Measurements from ENCODE around the gene CIART. TPM values are rescaled to one million over a fixed set of nuclear protein-coding genes. Genes with fewer than 3 reads are reported as not detected.

The CIART gene
- total RNA-seq, 1 donor from 2014 or later, result 5.1 TPM

DNA sequence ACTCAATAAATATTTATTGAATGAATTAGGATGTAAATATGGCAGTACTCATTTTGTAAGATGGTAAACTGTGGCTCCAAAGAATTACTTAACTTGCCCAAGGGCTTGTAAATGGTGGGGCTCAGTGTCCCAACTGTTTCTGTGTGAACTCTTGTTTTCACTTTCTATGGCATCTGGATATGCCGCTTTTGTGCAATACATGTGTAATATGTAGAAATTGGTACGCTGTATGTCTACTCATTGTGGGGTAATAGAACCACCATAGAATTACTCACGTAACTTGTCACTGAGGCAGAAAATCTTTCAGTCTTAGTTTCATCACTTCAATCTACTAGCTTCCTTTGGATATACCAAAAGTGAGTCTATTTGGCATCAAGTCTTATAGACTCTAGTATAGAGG, 40.0 kb downstream of the CIART start:
- Mint-ChIP-seq H3K27ac (peak overlapping the region; percentile 99), H3K27me3 (no peaks in the 10 kb centered on the region), H3K4me1 (ENCODE audit: unreplicated experiment) (peaks cover 11% of the 10 kb centered on the region), H3K4me3 (peak overlapping the region; percentile 100), H3K36me3 (peaks cover 10% of the 10 kb centered on the region), H3K9me3 (no peaks in the 10 kb centered on the region)
- TF ChIP-seq, protein P1, sequence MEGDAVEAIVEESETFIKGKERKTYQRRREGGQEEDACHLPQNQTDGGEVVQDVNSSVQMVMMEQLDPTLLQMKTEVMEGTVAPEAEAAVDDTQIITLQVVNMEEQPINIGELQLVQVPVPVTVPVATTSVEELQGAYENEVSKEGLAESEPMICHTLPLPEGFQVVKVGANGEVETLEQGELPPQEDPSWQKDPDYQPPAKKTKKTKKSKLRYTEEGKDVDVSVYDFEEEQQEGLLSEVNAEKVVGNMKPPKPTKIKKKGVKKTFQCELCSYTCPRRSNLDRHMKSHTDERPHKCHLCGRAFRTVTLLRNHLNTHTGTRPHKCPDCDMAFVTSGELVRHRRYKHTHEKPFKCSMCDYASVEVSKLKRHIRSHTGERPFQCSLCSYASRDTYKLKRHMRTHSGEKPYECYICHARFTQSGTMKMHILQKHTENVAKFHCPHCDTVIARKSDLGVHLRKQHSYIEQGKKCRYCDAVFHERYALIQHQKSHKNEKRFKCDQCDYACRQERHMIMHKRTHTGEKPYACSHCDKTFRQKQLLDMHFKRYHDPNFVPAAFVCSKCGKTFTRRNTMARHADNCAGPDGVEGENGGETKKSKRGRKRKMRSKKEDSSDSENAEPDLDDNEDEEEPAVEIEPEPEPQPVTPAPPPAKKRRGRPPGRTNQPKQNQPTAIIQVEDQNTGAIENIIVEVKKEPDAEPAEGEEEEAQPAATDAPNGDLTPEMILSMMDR (conservative IDR thresholded peaks at IDR 0.05), result no peak
- no peak for DNase-seq (ENCODE audit: extremely low spot score, unreplicated experiment)

DNA sequence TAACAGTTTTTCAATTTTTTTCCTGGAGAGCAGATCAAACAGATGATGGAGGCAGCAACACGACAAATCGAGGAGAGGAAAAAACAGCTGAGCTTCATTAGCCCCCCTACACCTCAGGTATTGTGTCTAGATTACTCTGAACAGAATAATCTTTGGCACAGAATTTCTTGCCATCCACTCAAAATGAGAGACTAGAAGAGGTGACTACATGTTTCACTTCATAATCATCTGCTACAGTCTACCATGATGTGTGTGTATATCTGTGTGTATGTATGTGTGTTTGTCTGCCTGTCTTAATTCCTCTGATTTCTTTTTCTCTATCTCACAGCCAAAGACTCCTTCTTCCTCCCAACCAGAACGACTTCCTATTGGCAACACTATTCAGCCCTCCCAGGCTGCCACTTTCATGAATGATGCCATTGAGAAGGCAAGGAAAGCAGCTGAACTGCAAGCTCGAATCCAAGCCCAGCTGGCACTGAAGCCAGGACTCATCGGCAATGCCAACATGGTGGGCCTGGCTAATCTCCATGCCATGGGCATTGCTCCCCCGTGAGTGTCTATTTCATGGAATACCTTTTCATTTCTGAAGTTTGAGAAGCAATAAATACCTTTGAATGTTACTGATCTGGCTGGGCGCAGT, 50.4 kb downstream of the CIART start:
- no peaks in the 10 kb centered on the region for H3K27me3 Mint-ChIP-seq
- H3K4me3 Mint-ChIP-seq, result no peak overlapping the region
- TF ChIP-seq, protein P1 (conservative IDR thresholded peaks at IDR 0.05), result no peak
- DNase-seq (ENCODE audit: extremely low spot score, unreplicated experiment), result no peak
- H3K9me3 Mint-ChIP-seq, result no peaks in the 10 kb centered on the region
- H3K36me3 Mint-ChIP-seq, result peaks cover 33% of the 10 kb centered on the region
- H3K27ac Mint-ChIP-seq, result no peak overlapping the region
- no peaks in the 10 kb centered on the region for H3K4me1 Mint-ChIP-seq (ENCODE audit: unreplicated experiment)

Other genes starting within 250 kb of the CIART start
- 25.9 and 41.5 TPM in 2 replicates for gene VPS45, start 214.8 kb upstream of the CIART start, total RNA-seq (ENCODE audit: low replicate concordance)
- 27.1 and 72.0 TPM in 2 replicates for gene PLEKHO1, start 132.6 kb upstream of the CIART start, total RNA-seq (ENCODE audit: low replicate concordance)
- gene ANP32E, start 46.4 kb upstream of the CIART start, total RNA-seq (ENCODE audit: low replicate concordance), result 26.8 and 71.9 TPM in 2 replicates
- 0.43 and 42.9 TPM in 2 replicates for gene CA14, start 24.8 kb upstream of the CIART start, total RNA-seq (ENCODE audit: low replicate concordance)
- gene APH1A, start 13.5 kb upstream of the CIART start, total RNA-seq (ENCODE audit: low replicate concordance), result 148 and 174 TPM in 2 replicates
- 3.8 and 29.6 TPM in 2 replicates for gene C1orf54, start 9.8 kb upstream of the CIART start, total RNA-seq (ENCODE audit: low replicate concordance)
- 81.7 and 84.4 TPM in 2 replicates for gene MRPS21, start 11.3 kb downstream of the CIART start, total RNA-seq (ENCODE audit: low replicate concordance)
- gene PRPF3, start 39.0 kb downstream of the CIART start, total RNA-seq (ENCODE audit: low replicate concordance), result 52.5 and 70.2 TPM in 2 replicates
- gene RPRD2, start 81.6 kb downstream of the CIART start, total RNA-seq (ENCODE audit: low replicate concordance), result 30.9 and 37.8 TPM in 2 replicates
- gene TARS2, start 204.9 kb downstream of the CIART start, total RNA-seq (ENCODE audit: low replicate concordance), result 30.2 and 36.6 TPM in 2 replicates
- 31.5 and 33.8 TPM in 2 replicates for gene ECM1, start 225.6 kb downstream of the CIART start, total RNA-seq (ENCODE audit: low replicate concordance)
- gene FALEC, start 233.2 kb downstream of the CIART start, total RNA-seq (ENCODE audit: low replicate concordance), result 0.55 and 0.80 TPM in 2 replicates

Measured in type B pancreatic cell (in vitro differentiated cells).